ENCODE results near the gene MAML2. TPM values are rescaled to one million over a fixed set of nuclear protein-coding genes. Genes with fewer than 3 reads are reported as not detected.

MAML2 gene
- total RNA-seq, 2 experiments from 2014 or later: 0.15 to 1.0 TPM

DNA sequence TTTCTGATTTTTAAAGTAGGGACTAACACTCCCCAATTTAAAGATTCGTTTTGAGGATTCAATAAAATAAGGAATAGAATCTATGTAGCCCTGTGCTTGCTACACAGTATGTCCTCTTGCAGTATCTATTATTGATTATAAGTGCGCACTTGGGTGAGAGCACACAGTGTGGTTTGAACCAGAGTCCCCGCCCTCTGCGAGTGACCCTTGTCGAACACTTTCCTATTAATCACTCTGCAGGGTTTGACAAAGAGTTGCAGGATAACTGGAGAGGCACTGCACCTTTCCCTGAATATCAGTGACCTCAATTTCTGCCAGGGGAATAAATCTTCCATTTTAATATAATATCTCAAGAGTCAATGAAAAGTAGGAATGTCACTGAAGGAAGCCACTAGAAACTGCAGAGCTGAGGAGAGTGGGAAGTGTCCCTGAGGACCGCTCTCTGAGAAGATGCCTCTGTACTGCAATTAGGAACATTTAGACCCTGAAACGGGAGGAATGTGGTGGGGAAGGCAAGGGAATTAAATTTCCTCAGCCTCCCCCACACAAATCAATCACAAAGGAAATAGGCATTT lies 182.2 kb downstream of the MAML2 start:
- no peak overlapping the region for H2AFZ ChIP-seq (ENCODE audit: low read length)
- TF ChIP-seq EZH2phosphoT487 (IDR thresholded peaks at IDR 0.05; ENCODE audit: borderline replicate concordance, low read depth, low read length): no peak
- TF ChIP-seq, protein P1, sequence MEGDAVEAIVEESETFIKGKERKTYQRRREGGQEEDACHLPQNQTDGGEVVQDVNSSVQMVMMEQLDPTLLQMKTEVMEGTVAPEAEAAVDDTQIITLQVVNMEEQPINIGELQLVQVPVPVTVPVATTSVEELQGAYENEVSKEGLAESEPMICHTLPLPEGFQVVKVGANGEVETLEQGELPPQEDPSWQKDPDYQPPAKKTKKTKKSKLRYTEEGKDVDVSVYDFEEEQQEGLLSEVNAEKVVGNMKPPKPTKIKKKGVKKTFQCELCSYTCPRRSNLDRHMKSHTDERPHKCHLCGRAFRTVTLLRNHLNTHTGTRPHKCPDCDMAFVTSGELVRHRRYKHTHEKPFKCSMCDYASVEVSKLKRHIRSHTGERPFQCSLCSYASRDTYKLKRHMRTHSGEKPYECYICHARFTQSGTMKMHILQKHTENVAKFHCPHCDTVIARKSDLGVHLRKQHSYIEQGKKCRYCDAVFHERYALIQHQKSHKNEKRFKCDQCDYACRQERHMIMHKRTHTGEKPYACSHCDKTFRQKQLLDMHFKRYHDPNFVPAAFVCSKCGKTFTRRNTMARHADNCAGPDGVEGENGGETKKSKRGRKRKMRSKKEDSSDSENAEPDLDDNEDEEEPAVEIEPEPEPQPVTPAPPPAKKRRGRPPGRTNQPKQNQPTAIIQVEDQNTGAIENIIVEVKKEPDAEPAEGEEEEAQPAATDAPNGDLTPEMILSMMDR (conservative IDR thresholded peaks at IDR 0.05; ENCODE audit: low read length): no peak
- DNase-seq (ENCODE audit: low spot score): no peak
- BruUV-seq (replicated peaks): no TSS peak
- H3K4me3 ChIP-seq (ENCODE audit: low read depth, low read length, poor library complexity, severe bottlenecking): no peak overlapping the region
- H3K9me2 ChIP-seq (ENCODE audit: insufficient read depth, low read length): no peaks in the 10 kb centered on the region
- no peaks in the 10 kb centered on the region for H3K79me2 ChIP-seq (ENCODE audit: insufficient read depth, low read depth, low read length)
- no peaks in the 10 kb centered on the region for H4K20me1 ChIP-seq (ENCODE audit: insufficient read depth, low read length)
- CTCF ChIA-PET (ENCODE audit: unreplicated experiment): no interaction called here
- no peaks in the 10 kb centered on the region for H3K9me3 ChIP-seq (ENCODE audit: low read length)
- no peak overlapping the region for H3K4me2 ChIP-seq (ENCODE audit: low read length)
- no peaks in the 10 kb centered on the region for H3K36me3 ChIP-seq (ENCODE audit: insufficient read depth, low read length)
- intact Hi-C loops (cut with micrococcal nuclease; ENCODE audit: unreplicated experiment): no loop called here
- H3K4me1 ChIP-seq (ENCODE audit: insufficient read depth, low read length, poor library complexity, severe bottlenecking): peaks cover 6% of the 10 kb centered on the region
- no peak overlapping the region for H3K27ac ChIP-seq (ENCODE audit: low read depth, low read length, poor library complexity, severe bottlenecking)
- POLR2A ChIA-PET: interaction anchor here (0.6 kb wide), 1 partner anchor 11 kb away, joined by 3 read pairs; no protein-coding TSS in a partner anchor

DNA sequence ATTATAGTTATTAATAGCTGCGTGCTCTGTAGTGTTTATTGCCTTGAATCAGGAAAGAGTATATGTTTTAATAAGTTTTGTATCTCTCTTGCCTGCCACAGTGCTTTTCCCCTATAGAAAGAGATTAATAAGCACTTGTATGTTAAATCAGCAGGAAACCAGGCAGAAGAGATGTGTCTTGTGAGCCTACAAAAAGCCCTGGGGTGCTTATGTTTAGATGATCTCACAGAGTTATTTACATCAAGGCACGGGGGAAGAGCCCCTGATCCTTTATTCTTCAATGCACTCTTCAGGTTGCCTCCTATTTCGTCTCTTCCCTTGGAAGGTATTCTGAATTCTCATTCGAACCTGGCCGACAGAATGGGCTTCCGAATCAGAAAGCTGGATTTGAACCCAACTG lies 183.0 kb downstream of the MAML2 start:
- CTCF ChIA-PET (ENCODE audit: unreplicated experiment): no interaction called here
- intact Hi-C loops (cut with micrococcal nuclease; ENCODE audit: unreplicated experiment): no loop called here
- Histone ChIP-seq H3K4me2 (ENCODE audit: low read length) (no peak overlapping the region), H2AFZ (ENCODE audit: low read length) (no peak overlapping the region), H3K79me2 (ENCODE audit: insufficient read depth, low read depth, low read length) (no peaks in the 10 kb centered on the region), H3K4me3 (ENCODE audit: low read depth, low read length, poor library complexity, severe bottlenecking) (no peak overlapping the region), H3K4me1 (ENCODE audit: insufficient read depth, low read length, poor library complexity, severe bottlenecking) (peaks cover 6% of the 10 kb centered on the region), H3K9me3 (ENCODE audit: low read length) (no peaks in the 10 kb centered on the region), H3K9me2 (ENCODE audit: insufficient read depth, low read length) (no peaks in the 10 kb centered on the region), H3K27ac (ENCODE audit: low read depth, low read length, poor library complexity, severe bottlenecking) (no peak overlapping the region), H4K20me1 (ENCODE audit: insufficient read depth, low read length) (no peaks in the 10 kb centered on the region), H3K36me3 (ENCODE audit: insufficient read depth, low read length) (no peaks in the 10 kb centered on the region)
- no TSS peak for BruUV-seq (replicated peaks)
- DNase-seq (ENCODE audit: low spot score): no peak
- POLR2A ChIA-PET: interaction anchor here (0.6 kb wide), 2 partner anchors 11 to 12 kb away, joined by 3 read pairs; no protein-coding TSS in a partner anchor
- TF ChIP-seq, protein P1 (conservative IDR thresholded peaks at IDR 0.05; ENCODE audit: low read length): no peak
- TF ChIP-seq EZH2phosphoT487 (IDR thresholded peaks at IDR 0.05; ENCODE audit: borderline replicate concordance, low read depth, low read length): no peak

DNA sequence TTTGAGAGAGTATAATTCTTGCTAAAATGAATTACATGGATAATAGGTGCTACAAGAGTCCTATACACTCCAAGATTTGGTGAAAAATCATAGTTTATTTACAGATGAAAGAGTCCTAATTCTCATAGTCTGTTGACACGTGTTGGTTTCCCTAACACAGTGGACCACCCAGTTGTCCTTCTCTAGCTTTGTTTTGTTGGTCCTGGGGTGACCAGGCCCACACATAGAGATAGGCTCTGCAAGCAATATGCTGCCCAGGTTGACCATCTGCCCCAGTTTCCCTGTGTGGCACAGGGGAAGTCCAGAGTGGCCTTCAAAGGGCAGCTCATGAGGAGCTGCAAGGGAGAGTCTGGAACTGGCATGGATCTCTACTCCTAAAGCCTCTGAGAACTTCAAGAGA lies 184.9 kb downstream of the MAML2 start:
- Histone ChIP-seq H3K36me3 (ENCODE audit: insufficient read depth, low read length) (no peaks in the 10 kb centered on the region), H2AFZ (ENCODE audit: low read length) (no peak overlapping the region), H3K4me3 (ENCODE audit: low read depth, low read length, poor library complexity, severe bottlenecking) (no peak overlapping the region), H3K79me2 (ENCODE audit: insufficient read depth, low read depth, low read length) (no peaks in the 10 kb centered on the region), H3K9me3 (ENCODE audit: low read length) (no peaks in the 10 kb centered on the region), H3K4me1 (ENCODE audit: insufficient read depth, low read length, poor library complexity, severe bottlenecking) (peaks cover 6% of the 10 kb centered on the region), H3K9me2 (ENCODE audit: insufficient read depth, low read length) (no peaks in the 10 kb centered on the region), H3K27ac (ENCODE audit: low read depth, low read length, poor library complexity, severe bottlenecking) (no peak overlapping the region), H3K4me2 (ENCODE audit: low read length) (no peak overlapping the region), H4K20me1 (ENCODE audit: insufficient read depth, low read length) (no peaks in the 10 kb centered on the region)
- intact Hi-C loops (cut with micrococcal nuclease; ENCODE audit: unreplicated experiment): no loop called here
- TF ChIP-seq, protein P1 (conservative IDR thresholded peaks at IDR 0.05; ENCODE audit: low read length): no peak
- no peak for TF ChIP-seq EZH2phosphoT487 (IDR thresholded peaks at IDR 0.05; ENCODE audit: borderline replicate concordance, low read depth, low read length)
- CTCF ChIA-PET (ENCODE audit: unreplicated experiment): no interaction called here
- no TSS peak for BruUV-seq (replicated peaks)
- DNase-seq (ENCODE audit: low spot score): no peak
- POLR2A ChIA-PET: interaction anchor here (0.9 kb wide), 1 partner anchor 63 kb away, joined by 3 read pairs; no protein-coding TSS in a partner anchor
